HTR-8/SVneo (cell line): ENCODE measurements around the gene PRR35.

Source experiments
- DNase-seq: peaks from one replicate; pipeline ENCODE4 v3.0.0; 2011; ENCODE audit warnings: low spot score, mixed read lengths; ENCODE audit not compliant: insufficient read length
- FAIRE-seq: peaks from 2 replicates; lab custom pipeline; 2011; peaks lifted over from hg19 to GRCh38; lab: Jason Lieb, UNC

The PRR35 gene

DNA sequence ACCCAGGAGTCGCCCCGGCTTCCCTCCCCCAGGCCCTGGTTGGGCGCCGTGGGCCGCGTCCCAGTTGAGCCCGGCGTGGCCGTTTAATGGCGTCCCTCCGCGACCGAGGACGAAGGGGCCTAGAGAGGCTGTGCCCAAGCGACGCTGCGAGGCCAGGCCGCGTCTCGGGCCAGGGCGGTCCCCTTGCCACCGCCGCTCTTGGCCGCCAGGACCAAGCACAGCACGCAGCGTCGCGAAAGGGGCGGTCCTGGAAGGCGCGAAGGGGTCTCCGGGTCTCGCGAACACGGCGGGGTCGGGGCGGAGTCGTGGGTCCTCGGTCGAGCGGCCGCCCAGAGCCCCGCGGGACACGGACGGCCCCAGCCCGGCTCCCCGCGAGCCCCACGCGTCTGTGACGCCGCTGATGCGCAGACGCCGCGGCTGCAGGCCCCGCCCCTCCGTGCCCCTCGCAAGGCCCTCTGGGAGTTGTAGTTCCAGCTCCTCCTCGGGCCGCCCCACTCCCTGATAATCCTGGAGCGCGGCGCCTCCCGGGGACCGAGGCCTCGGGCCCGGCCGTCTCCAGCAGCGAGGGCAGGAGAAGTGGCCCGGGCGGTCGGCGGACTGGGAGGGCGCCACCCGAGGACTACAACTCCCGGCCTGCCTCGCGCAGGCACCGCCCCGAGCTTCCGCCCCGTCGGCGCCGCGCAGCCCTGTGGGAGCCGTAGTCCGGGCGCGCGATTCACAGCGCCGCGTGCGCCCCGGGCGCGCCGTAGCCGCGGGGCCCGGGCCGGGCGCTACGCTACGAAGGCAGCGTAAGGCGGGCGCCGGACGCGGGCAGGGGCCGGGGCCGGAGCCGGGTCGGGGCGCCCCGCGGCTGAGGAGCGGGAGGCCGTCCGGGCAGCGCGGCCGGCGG, 32.9 kb upstream of the PRR35 start, which contains the start of gene CAPN15:
Gene CAPN15, plus strand, starts transcription at position 698 of the 889 bp plus-strand sequence. CDS start 19,127 bp downstream, outside the sequence.
- peak; percentile 78 for DNase-seq
- peak; percentile 75 for FAIRE-seq

DNA sequence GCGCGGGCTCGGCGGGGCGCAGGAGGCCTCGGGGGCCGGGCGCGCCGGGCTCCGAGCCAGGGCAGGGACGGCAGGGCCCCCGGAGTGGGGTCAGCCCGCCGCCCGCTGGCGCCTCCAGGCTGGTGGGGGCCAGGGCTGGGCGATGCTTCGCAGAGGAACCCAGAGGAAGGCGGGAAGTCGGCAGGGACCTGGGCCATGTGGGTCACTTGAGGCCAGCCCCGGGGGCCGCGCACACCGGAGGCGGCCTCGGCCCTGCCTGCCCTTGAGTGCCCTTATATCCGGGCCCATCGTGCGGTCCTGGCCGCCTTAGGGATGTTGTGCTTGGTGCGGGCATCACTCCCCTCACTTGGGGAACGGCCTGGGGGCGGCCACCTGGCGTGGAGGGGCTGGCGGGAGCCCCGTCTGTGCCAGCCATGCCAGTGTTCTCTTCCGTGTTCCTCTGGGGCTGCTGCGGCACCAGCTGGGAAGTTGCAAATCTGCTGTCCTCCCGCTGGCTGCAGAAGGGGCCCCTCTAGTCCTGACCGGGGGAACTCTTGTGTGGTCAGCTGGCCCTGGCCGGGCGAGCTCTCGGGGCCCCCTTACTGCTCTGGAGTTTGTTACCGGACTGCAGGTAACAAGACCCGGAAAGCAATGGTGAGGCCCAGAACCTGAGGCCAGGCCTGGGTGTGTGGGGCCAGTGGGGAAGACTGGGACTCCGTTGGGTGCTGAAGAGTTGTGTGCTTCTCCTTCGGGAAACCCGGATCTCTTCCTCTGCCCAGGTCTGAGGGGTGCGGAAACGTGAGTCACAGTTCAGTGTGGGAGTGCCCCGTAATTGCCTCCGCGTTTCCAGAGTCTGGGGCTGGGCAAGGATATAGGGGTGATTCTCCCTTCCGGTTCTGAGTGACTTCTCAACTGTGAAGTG, 31.8 kb upstream of the PRR35 start:
- FAIRE-seq (no peak), DNase-seq (peak; percentile 68)

DNA sequence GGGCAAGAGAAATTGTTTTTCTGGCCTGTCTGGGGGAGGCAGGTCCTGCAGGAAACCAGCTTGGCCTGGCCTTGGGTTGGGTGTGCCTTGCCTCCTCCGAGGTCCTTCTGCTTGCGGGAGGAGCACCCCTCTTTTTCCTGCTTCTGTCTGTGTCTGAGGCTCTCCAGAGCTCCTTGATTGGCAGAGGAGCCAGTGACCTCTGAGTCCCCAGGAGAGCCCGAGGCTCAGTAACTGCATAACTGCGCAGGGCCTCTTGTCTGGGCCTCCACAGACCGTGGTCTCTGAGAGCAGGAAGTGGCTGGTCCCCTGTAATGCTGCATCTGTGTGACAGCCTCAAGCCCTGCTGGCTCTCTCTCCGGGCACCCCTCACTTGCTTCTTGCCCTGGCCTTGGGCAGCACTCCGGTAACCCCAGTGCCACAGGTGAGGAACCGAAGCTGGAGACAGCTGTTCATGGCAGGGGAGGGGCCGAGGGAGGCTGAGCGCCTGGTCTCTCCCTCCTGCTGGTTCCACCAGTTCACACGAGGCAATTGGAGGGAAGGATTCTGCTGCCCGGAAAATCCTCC, 31.1 kb upstream of the PRR35 start:
- DNase-seq (no peak), FAIRE-seq (no peak)

DNA sequence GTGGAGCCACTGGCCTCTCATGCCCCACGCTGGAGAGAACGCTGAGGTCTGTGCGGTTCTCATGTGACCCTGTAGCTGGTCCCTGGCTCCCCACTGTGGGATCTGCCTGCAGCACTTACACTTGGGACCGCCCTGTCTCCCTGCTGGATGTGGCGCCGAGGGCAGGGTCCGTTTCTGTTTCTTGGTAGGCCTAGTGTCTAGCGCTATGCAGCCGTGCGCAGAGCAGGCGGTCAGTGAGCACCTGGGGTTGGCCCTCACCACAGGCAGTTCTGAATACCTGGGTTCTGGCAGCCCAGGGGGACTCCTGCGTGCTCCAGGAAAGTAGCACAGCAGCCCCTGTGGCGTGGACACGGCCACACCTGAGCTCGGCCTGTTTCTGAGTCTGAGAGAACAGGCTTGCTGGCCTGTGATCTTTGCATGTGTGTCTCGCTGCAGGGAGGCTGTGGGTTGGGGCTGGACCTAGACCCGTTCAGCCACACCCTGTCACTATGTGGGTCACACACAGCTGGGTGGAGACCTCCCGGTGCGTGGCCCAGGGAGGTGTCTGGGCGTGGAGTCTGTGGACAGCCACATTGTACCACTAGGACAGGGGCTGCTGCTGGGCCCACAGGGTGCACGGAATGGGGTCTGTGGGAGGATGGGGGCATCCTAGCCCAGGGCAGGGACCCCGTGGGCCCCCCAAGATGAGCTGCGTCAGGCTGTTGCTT, 29.9 kb upstream of the PRR35 start:
- FAIRE-seq: no peak
- no peak for DNase-seq

DNA sequence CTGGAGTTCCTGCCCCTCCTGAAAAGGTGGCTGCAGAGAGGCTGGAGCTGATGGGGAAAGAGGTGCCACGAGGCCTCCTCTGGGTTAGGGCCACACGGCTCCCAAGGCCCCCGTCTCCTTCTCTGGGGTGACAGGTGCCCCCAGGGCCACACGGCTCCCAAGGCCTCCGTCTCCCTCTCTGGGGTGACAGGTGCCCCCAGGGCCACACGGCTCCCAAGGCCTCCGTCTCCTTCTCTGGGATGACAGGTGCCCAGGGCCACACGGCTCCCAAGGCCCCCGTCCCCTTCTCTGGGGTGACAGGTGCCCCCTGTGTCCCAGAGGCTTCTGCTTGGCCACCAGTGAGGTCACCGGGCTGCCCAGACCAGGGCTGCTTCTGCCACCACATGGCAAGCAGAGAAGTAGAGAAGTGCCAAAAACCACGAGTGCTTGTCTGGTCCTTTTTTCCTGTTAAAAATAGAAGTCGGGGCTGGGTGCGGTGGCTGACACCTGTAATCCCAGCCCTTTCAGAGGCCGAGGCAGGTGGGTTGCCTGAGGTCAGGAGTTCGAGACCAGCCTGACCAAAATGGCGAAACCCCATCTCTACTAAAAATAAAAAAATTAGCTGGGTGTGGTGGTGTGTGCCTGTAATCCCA, 28.6 kb upstream of the PRR35 start:
- no peak for DNase-seq
- FAIRE-seq: no peak

DNA sequence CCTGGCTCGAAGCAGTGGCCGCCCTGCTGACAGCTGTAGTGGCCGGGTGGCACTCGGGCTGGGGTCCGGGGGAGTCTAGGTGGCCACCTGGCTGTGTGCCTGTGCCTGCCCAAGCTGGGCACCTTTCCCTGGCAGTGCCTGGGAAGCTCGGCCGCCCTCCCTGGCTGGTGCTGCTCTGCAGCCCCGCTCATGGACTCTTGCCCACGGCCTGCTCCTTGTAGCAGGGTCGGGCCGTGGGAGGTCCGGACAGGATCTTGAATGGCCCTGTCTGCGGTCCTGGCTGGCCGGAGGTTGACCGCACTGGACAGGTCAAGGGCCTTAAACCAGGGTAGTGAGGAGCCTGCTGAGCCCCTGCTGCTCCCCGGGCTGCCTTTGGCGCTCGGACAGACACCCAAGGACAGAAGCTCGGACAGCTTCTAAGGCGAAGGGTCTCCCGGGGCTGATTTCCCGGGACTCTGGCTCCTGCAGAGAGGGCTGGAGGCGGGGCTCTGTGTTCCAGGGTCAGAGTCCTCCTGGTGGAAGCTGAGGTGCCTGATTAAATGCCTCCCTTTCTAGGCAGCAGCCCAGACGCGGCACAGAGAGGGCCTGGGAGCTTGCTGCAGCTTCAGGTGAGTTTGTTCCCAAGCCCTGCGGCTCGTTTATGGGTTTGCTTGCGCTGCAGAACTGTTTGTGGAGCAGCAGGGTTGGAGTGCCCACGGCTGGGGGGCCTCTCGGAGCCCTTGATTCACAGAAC, 26.6 kb upstream of the PRR35 start:
- FAIRE-seq (no peak), DNase-seq (no peak)

DNA sequence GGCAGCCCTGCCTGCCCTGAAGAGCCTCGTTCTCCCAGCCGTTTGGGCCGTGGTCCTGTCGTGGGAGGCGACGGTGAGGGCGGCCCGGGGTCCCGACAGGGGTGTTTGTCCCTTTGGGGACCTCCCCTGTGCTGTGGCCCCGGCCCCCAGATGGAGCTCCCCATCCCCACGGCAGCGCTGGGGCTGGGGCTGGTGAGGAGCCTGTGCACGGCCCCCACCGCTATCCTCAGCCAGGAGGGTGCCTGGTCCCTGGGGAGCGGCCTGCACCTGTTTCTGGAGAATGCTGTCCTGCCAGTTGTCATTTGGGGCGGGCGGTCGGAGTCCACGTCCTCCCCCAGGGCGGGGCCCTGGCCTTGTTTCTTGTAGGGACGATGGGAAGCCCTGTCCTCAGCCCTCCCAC, 26.1 kb upstream of the PRR35 start:
- no peak for DNase-seq

DNA sequence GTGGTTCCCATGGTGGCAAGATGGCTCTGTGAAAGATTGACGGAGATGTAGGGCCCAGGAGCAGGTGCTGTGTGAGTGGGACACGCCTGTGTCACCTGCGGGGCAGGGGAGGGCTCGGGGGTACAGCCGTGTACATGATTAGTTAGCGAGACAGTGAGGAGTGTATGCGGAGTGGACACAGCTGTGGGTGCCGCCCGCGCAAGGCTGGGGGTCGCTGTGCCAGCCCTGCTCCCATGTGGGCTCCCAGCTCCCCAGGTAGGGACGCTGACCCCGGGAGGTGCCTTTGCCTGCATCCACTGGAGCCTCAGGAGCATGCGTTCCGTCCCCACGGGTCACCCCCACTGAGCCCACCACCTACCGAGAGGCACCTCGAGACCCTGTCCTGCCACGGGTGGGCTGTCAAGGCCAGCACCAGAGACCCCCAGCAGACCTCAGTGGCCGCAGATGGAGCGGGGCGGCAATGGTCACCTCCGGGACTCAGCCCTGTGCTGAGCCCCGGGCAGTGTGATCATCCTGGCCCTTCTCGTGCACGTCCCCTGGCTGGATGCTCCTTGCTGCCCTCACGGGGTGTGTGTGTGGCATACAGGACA, 25.2 kb upstream of the PRR35 start:
- FAIRE-seq (no peak), DNase-seq (no peak)

More for the DNA sequence above, 26.1 kb upstream of the PRR35 start:
- no peak for FAIRE-seq

DNA sequence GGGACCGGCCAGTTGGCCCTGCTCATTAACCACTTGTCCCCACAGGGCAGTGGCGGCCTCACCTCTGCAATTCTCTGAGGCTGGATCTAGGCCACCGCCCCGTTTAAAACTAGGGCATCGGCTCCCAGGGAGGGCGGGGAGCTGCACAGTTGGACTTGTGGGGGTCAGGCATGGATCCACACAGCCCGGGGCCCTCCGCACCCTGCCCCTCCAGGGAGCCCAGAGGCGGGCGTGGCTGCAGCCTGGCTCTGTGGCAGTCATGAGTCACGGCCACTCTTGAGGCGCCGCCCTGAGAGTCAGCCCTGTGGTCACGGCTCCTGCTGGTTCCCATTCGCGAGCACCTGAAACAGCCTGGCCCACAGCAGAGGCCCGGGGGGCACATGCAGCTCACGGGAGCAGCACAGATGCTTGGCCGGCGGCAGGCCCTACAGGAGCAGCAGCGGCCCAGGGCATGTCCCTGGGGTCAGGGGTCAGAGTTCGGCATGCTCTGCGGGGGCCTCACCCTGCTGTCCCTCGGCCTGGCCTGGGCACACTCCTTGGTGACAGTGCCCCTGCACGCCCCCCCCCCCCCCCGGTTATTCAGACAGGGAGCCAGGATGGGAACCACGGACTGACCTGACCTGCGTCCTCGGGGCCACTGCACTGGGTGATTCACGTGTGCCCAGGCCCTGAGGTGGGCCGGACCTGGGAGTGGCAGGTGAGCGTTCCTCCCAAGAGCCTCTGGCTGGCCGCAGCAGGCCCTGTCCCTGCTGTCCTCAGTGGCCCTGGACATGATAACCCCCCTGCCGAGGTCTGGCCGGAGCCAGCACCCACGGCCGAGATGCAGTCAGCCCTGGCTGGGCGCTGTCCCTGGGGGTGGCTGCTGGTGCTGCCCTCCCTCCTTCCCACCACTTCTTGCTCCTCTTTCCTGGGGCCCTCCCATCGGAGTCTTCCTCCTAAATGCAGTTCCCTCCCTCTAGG, 24.5 kb upstream of the PRR35 start:
- FAIRE-seq: no peak
- peak; percentile 41 for DNase-seq

DNA sequence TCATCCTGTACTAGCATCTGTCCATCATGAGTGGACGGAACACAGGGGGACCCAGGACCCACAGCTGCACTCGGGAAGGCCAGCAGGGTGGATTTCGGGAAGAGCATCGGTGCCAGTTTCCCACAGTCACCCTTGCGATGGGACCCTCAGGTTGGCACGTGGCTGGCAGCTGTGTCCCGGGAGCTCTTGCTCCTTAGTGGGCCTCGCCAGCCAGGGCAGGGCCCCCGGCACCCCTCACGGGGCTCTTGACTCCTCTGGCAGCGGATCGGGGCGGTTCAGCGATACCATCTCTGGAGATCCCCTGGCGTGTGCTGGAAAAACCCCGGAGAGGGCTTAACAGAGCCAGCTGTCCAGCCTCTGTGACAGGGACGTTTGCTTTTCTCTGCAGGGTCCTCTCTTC, 23.4 kb upstream of the PRR35 start:
- DNase-seq (no peak), FAIRE-seq (no peak)

DNA sequence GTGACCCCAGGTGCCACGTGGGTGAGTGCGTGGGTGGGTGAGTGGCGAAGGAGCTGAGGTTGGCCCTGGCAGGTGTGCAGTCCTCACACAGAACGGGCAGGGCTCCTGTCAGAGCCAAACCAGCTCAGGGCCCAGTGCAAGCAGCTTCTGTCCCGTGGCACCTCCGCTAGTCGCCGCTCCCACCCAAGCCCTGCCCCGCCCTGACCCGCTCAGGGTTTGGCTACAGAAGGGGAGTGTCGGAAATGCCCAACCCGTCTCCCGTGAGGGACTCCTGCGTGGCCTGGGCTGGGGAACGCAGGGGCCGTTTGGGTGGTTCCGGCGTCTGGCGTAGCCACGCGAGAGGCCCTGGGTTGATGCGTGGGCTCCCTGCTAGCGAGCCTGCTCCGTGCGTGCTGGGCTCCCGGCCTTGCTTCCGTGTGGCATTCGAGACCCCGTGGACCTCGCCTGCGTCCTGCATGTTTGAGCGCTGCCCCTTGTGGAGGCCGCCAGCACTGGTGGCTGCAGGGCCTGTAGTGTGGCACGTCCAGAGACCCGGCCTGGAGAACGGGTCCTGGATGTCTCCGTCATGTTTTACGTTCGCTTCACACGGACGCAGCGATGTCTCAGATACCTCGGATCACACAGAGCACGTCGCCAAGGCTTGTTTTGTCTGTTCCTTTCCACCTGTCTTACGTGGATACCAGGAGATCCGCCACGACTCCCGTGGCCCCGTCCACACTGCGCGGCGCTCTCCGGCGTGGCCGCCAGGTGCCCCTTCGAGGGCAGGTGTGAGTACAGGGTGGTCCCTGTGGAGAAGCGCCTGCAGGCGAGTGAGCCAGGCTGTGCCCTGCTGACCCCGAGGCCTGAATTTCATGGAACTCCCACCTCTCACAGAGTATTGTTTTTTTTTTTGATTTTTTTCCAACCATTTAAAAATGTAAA, 22.5 kb upstream of the PRR35 start:
- FAIRE-seq (no peak), DNase-seq (no peak)

DNA sequence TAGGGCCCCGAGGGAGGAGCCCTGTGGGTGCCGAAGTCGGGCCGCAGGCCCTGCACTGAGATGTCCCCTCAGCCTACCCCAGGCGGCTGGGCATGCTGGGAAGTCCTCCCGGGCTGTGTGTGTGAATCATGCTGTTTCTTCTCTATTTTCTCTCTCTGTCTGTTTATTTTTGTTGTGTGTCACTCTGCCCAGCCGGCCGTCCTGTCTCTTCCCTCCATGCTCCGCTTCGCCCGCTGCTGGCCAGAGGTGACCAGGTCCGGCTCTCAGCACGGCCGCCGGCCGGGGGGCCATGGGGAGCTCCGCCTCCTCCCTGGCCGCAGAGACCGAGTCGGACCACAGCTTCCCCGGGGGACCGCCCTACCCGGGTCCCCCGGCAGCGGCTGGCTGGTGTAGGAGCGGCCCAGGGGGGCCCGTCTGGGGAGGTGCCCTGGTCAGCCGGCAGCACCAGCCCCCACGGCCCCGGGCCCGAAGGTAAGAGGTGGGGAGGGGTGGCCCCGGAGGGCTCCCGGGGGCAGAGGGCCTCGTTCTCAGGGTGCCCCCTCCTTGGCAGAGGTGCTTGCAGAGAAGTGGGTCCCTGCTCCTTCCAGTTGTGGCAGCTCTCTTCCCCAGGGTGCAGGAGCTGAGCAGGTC, 20.2 kb upstream of the PRR35 start:
- DNase-seq (no peak), FAIRE-seq (no peak)

DNA sequence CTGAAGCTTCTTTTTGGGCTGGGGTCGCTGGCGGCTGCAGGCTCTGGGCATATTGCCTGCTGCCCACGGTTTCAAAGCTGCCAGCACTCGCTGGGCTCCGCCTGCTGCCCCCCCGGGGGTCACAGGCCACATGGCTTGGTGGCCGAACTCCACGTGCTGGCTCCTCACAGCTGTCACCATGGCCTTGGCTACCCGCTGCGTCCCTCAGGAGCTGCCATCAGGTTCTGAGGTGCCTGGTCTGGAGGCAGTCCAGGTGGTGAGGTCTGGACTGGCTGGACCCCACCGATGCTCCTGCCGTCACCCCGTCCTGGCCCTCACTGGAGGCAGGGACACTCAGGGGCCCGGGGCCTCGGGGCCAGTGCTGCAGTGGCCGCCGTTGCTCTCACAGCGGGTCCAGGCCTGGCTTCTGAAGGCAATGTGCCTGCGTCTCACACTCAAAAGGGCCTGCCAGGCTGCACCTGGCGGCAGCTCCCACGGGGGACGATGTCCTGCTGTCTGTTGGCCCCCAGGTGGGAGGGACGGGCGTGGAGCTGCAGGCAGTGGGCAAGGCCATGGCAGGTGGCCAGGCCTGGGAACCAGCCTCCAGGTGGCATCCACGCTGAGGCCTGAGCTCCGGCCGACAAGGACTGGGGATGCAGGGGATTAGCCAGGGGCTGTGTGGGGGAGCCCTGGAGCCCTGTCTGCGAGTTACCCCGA, 19.4 kb upstream of the PRR35 start:
- no peak for DNase-seq
- no peak for FAIRE-seq

DNA sequence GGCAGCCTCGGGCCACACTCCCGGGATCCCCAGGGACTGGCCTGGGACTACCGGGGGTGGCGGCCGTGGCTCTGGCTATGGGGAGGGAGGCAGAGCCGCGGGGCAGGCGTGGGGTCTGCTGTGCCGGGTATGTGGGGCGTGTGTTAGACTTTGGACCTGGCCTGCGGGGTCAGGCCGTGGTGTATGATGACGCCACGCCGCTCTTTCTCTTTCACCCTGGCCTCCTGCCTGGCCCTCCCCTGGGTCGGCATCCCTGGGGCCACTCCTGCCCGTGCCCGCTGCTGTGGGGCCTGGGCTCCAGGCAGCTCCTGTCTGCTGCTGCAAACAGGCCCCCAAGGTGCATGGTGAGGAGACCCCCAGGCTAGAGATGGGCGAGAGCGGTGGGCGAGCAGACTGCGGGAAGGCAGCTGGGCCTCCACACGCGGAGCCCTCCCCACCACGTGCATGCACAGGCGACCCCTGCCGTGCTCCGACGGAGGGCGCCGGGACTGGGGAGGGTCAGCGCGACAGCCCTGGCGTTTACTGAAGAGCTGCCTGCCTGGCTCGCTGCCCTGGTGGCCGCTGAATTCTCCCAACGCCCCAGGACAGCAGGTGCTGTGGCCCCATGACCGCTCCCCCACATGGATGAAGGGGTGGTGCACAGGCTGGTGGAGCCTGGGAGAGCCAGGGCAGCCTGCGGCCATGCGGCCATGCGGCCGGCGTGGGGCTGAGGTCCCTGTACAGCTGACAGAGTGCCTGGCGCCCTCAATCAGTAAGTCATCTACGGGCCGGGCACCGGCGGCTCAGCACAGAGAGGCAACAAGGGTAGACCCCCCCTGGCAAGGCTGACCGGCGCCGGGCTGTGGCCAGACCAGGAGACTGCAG, 16.7 kb upstream of the PRR35 start:
- DNase-seq (no peak), FAIRE-seq (no peak)

DNA sequence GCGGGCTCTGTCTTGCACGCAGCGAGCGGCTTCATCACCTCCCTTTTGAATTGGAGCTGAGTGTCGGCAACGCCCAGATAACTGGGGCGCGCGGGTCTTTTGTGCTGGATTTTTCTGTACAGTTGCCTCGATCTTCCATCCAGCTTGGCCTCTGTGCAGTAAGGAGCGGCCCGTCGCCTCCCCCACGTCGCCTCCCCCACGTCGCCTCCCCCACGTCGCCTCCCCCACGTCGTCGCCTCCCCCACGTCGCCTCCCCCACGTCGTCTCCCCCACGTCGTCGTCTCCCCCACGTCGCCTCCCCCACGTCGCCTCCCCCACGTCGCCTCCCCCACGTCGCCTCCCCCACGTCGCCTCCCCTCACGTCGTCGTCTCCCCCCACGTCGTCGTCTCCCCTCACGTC, 15.7 kb upstream of the PRR35 start:
- FAIRE-seq (no peak), DNase-seq (no peak)
